Midbrain (tissue), 1 donor: ENCODE measurements around the gene CROCC2.

Experiments used
- DNase-seq: peaks from one replicate; lab custom pipeline; 2025; lab: John Stamatoyannopoulos, UW

The CROCC2 gene

GRCh38 chr2:240891492-240892340 lies 14.4 kb upstream of the CROCC2 start:
- no peak for DNase-seq

DNA sequence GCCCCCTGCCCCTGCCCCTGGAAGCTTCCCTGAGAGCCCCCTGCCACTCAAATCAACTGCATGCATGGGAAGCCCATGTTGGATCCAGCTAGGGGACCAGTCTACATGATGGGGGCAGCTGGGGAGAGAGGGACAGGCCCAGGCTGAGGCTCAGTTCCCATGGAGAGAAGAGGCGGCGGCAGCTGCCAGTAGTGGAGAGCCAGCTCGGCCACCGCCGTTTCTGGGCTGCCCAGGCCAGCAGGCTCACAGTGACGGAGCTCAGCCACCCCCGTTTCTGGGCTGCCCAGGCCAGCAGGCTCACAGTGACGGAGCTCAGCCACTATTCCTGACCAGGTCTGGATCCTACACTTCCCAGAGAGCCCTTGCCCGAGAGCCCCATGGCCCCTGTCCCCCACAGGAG lies 13.8 kb upstream of the CROCC2 start:
- DNase-seq = no peak

GRCh38 chr2:240892925-240893324 lies 13.2 kb upstream of the CROCC2 start:
- no peak for DNase-seq

GRCh38 chr2:240893363-240893844 lies 12.7 kb upstream of the CROCC2 start:
- DNase-seq = no peak

GRCh38 chr2:240894006-240894405 lies 12.1 kb upstream of the CROCC2 start:
- no peak for DNase-seq

- DNase-seq = no peak
These were observed 11.1 kb upstream of the CROCC2 start for GRCh38 chr2:240894836-240895558.

GRCh38 chr2:240895656-240896388 lies 10.3 kb upstream of the CROCC2 start, which contains the start of gene MAB21L4:
Gene MAB21L4, minus strand, starts transcription at chr2:240896156. Its CDS starts 159 bp downstream, at chr2:240895997.
- no peak for DNase-seq

GRCh38 chr2:240896394-240896793 lies 9.7 kb upstream of the CROCC2 start:
- DNase-seq = no peak

GRCh38 chr2:240896871-240897692 lies 9.1 kb upstream of the CROCC2 start:
- DNase-seq = no peak

DNA sequence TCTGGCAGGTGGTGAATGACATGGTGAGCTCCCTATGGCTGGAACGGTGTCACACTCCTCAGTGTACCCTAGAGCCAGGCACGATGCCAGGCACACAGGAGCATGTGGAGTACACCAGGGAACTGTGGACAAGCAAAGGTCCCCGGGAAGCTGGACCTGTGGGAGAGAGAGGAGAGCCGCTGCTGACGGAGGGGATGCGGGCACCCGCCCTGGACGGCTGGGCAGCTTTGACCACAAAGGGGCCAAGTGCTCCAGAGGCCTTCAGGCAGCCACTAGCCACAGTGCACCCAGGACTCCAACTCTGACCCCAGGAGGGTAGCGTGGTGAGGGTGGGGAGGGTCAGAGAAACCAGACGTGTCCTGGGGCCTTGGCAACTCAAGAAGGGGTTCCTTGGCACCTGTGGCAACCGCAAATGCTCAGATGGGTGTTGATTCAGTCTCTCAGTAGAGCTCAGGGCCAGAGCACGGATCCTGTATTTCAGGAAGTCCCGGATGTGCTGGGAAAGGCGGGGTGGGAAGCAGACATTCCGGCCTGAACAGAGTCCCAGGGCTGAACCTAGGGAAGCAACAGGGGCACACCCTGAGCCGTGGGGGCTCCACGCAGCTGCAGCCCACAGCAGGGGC lies 7.9 kb upstream of the CROCC2 start:
- no peak for DNase-seq

- no peak for DNase-seq
These were observed 7.2 kb upstream of the CROCC2 start for GRCh38 chr2:240898731-240899467.

DNA sequence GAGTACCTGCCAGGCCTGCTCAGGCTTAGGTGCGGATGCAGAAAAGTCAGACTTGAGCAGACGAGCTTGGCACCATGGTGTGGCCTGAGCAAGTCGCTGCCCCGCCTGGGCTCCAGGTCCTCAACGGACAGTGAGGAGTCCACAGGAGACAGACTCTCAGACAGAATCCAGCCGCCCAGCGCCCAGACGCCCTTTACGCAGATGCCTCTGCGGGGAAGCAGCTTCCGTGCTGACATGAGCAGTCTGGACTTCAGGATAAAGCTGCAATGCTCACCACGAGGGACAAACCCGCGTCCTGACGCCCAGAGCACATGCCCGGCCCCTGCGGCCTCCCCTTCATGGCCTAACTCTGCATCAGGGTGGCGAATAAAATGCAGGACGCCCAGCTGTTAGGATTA lies 6.7 kb upstream of the CROCC2 start:
- no peak for DNase-seq

DNA sequence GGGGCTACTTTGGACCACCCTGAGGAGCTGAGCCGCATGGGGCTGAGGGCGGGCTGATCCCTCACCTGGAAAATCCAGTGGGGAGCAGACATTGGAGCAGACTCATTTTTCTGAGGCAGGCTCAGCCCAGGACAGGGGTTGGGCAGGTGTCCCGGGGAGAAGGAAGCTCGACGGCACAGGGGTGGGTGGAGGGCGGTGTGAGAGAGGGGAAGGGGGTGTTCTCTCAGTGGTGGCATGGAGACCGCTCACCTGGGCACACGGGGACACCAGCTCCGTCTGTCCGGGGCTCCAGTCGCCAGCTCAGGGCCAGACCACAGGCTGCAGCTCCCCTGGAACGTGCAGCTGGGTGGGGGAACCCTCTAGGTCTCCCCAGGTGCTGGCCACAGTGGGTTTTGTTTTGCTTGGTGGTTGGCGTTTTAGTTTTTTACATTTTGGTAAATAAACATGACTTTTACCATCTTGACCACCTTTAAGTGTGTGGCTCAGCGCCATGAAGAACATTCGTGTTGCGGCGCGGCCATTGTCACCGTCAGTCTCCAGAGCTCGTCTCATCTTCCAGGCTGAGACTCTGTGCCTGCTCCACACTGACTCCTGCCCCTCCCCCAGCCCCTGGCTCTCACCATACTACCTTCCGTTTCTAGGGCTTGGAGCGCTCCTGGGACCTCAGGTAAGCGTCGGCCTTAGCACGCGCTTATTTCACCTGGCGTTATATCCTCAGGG lies 5.8 kb upstream of the CROCC2 start:
- DNase-seq = no peak

GRCh38 chr2:240901986-240902614 lies 4.0 kb upstream of the CROCC2 start:
- DNase-seq = no peak

- DNase-seq = no peak
These were observed 3.5 kb upstream of the CROCC2 start for GRCh38 chr2:240902615-240903041.

DNA sequence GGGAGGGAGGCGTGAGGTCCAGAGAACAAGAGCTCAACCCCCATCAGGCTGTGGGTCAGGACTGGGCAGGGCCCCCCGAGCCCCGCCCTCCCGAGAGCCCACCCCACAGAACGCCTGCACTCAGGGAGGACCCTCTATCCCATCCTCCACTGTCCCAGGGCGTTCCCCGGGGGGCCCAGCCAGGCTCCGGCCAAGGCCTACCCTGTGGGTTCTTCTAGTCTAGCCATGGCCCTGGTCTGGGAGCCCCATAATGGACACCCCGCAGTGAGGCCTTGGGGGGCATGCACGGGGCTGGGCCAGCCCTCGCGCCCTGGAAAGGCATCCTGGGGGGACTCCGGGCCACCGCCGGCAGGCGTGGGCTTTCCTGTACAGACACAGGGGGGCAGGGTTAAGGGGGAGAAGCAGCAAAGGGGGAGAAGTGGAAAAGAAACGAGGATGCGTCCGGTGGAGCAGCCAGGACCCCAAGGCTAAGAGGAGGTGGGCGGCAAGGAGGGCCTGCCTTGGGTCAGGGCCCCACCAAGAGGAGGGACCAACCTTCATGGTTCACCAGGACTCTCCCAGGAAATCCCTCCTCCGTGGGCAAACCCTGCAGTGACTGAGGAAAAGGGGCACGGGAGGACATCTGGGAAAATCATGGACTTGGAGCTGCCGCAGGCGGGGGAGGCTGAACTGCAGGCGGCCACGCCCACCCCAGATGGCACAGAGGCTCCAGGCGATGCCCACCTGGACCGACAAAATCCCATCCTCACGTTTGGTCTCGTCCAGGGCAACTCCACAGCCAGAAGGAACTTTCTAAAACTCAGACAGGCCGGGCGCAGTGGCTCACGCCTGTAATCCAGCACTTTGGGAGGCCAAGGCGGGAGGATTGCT lies 2.7 kb upstream of the CROCC2 start:
- no peak for DNase-seq

DNA sequence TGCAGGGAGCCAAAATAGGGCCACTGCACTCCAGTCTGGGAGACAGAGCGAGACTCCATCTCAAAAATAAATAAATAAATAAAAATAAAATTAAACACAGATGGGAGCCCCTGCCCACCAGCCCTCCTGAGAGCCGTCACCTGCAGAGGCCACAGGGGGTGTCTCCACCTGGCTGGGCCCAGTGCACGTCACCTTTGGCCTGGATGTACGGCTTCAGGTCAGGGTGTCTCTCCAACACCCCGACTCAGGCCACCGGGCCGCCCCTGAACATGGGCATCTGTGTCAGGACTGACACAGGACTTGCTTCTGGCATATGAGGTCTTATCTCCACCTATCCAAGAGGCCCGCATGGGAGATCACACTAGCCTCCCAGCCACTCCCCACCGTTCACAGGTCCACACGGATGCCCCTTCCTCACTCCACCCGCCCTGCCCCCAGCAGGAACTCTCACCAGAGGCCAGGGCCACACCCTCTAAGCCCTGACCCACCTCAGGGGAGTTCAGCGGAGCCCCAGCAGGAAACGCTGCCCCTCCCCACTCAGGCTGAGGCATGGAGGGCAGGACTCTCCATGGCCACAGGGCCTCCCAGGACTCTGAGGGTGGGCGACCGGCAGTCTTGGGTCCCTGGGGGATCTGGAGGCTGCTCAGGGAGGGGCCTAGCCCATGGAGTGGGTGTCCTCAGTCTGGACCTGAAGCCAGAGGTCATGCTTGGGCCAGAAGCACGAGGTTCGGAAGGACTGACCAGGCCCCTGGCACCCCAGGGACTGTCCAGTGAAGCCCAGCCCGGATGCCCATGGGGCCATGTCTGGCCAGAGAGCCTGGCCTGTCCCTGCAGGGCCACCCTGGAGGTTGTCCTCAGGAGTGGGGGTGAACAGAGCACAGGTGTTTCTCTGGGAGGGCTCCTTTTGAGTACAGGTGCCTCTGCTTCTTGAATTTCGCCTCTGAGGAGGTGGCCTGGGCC lies 1.6 kb upstream of the CROCC2 start:
- no peak for DNase-seq
